ENCODE results near the gene ITGAL.
"Not testable (repeated sequence)": the region's sequence is repeated elsewhere in the genome, so short reads cannot be mapped to it uniquely, and the experiment has no call there.

The ITGAL gene

DNA sequence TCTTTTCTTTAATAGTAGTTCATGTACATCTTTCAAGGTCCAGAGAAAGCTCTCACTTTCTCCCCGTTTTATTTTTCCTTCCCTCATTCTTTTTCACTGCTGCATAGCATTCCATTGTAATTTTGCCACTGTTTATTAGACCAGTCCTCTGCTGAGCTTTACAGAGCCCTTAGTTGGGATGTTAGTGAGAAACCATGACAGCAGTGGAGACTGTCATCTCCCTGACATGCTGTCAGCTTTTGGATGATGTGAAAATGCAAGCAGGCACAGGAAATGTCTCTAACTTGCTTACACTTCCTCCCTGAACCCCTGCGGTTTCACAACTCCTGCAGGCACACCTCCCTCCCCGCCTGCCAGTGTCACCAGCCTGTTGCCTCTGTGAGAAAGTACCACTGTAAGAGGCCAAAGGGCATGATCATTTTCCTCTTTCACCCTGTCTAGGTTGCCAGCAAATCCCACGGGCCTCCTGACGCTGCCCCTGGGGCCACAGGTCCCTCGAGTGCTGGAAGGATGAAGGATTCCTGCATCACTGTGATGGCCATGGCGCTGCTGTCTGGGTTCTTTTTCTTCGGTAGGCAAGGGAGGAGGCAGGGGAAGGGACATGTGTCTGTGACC lies at the start of gene ITGAL:
Gene ITGAL (plus strand): TSS at position 415 of the 615 bp plus-strand sequence. CDS start 96 bp downstream, at position 511.
- DNase-seq: no peak

- no peak for DNase-seq
Observed at GRCh38 chr16:30428055-30428454, 44.5 kb upstream of the ITGAL start.

- DNase-seq: no peak
Observed at GRCh38 chr16:30429418-30429677, 43.2 kb upstream of the ITGAL start.

- peak; percentile 55 for DNase-seq
Observed at GRCh38 chr16:30429678-30430427, 42.7 kb upstream of the ITGAL start, which contains the start of gene DCTPP1. TSS of gene DCTPP1 (minus strand) at chr16:30430030. CDS start at chr16:30429980, 50 bp downstream.

- DNase-seq: no peak
Observed at GRCh38 chr16:30430428-30430970, 42.0 kb upstream of the ITGAL start.

DNA sequence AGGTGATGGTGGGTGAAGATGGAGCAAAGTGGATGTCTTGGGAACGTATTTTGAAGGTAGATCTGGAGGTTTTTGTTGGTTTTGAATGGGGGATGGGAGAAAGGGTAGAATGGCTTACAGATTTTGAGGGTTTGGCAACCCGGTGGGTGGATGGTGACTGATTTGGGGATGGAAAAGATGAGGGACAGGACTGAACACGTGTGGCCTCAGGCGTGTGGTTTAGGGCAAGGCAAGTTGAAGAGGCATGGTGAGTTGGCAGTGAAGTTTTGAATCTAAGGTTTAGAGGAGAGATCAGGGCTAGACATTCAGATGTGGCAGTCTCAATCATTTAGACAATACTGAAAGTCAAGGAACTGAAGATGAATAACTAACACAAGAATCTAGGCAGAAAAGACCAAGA lies 37.7 kb upstream of the ITGAL start:
- DNase-seq: no peak

- no peak for DNase-seq
Observed at GRCh38 chr16:30437511-30438046, 35.0 kb upstream of the ITGAL start.

DNA sequence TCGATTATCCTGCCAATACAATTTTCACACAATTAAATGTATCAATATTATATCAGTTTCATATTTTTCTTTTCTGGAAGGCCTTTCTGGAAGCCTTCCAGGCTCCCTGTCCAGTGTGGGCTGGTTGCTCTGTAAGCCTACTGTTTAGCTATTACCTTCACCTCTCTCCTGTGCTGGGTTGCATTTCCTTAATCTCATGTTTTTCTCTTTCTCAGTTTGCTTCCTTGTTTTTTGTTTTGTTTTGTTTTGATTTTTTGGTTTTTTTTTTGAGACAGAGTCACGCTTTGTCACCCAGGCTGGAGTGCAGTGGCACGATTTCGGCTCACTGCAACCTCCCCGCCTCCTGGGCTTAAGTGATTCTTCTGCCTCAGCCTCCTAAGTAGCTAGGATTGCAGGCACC lies 33.7 kb upstream of the ITGAL start:
- DNase-seq: no peak

DNA sequence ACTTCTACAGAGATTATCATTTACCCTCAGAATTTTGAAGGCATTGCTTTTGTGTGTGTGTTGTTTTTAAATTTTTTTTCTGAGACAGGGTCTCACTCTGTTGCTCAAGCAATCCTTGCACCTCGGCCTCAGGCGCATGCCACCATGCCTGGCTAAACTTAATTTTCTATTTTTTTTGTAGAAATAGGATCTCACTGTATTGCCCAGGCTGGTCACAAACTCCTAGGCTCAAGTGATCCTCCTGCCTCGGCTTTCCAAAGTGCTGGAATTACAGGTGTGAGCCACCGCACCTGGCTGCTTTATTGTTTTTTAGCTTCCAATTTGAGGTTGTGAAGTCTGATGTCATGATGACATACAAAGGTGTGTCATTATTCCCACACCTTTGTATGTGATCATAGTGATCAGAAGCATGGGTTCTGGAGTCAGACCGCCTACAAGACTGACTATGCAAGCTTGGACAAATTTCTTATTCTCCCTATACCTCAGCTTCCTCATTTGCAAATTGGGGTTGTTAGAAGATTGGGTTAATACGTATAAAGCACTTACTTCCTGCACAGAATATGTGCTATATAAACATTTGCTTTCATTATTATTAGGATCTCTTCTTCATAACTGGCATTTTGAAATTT lies 32.7 kb upstream of the ITGAL start:
- DNase-seq: no peak

DNA sequence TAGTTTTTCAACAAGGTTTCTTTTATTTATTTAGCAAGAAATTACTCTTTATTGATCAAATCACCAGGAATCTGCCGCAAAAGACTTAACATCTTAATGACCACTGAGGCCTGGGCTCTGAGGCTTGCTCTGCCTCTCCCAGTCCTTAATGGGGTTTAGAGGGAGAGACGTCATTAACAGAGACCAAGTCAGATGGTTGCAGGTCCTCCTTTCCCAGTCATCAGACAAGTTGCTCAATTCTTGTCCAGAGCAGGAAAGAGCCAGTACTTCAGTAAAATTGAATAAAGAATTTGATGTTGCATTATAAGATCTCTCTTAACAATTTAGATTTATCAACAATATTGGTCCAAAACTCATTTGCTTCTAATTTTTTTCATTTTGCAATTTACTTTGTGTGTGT lies 28.9 kb upstream of the ITGAL start:
- DNase-seq: no peak

- no peak for DNase-seq
Observed at GRCh38 chr16:30444231-30445148, 28.1 kb upstream of the ITGAL start.

DNA sequence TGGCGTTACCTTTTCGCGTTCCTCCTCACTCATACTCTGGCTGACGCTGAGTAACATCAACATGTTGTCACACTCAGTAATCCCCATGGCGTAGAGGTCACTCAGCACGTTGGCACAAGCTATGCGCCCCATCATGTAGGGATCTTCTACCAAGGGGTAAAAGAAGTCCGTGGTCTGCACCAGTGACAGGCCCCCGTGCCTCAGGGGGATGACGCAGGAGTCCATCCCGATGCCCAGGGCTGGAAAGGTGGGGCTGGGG lies 27.5 kb upstream of the ITGAL start:
- DNase-seq: no peak

GRCh38 chr16:30445408-30446202 lies 26.9 kb upstream of the ITGAL start, which contains the start of gene SEPHS2:
TSS of gene SEPHS2 (minus strand) at chr16:30445874. CDS start at chr16:30445727, 147 bp downstream.
- DNase-seq: peak; percentile 51

GRCh38 chr16:30446203-30446595 lies 26.3 kb upstream of the ITGAL start:
- DNase-seq: no peak

DNA sequence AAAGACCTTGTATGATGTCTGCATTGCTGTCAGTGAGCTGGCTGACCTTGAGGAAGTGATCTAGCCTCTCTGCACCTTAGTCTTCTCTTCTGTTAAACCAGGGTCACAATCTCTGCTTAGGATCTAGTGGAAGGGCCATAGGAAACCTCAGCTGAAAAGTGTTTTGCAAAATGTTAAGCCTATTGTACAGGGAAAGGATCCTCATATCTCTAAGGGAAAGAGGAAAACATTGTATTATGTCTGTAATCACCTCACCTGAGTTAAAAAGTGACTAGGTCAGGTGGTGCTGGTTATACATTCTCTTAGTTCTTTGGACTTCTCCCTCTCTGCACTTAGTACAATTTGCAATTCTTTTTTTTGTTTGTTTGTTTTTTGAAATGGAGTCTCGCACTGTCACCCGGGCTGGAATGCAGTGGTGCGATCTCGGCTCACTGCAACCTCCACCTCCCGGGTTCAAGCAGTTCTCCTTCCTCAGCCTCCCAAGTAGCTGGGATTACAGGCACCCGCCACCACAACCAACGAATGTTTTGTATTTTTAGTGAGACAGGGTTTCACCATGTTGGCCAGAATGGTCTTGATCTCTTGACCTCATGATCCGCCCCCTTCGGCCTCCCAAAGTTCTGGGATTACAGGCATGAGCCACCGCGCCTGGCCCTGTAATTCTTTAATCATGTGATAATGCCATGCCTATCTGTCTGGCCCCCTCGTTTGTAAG lies 24.9 kb upstream of the ITGAL start:
- DNase-seq: no peak

DNA sequence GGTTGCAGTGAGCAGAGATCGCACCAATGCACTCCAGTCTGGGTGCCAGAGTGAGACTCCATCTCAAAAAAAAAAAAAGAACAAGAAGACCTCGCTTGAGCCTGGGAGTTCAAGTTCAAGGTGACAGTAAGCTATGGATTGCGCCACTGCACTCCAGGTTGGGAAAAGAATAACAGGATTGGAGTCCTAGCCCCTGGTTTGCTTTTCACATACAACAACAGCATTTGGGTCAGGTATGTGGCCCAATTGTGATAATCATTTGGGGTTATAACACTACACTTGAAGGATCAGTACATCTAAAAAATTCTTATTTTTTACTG lies 23.5 kb upstream of the ITGAL start:
- DNase-seq: no peak

GRCh38 chr16:30452709-30453580 lies 19.6 kb upstream of the ITGAL start:
- DNase-seq: not testable (repeated sequence)

- DNase-seq: no peak
Observed at GRCh38 chr16:30456302-30456701, 16.2 kb upstream of the ITGAL start.

DNA sequence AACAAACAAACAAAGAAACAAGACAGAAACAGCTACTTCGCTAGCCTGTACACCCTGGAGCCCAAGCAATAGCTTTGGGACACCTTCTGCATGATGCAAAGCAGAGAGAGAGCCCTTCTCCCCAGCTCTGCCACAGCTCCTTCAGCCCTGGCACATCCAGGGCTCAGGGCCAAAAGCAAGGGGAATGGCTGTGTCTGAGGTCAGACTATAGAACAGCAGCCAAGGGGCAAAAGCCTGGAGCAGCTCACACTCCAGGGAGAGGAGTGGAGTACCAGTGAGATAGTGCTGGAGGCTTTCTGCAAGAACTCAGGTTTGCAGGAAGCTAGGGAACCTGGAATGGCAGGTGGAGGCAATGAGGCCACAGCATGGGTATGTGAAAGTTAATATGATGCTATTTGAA lies 15.3 kb upstream of the ITGAL start:
- no peak for DNase-seq

Measured in 8988T (cell line).